H54 (cell line): ENCODE results near the gene TMEM72.

Experiments used
- DNase-seq: peaks from one replicate; pipeline ENCODE4 v3.0.0; 2011; ENCODE audit warnings: low spot score, mixed read lengths; ENCODE audit not compliant: insufficient read length
- FAIRE-seq: peaks from 3 replicates; lab custom pipeline; 2011; peaks lifted over from hg19 to GRCh38; lab: Jason Lieb, UNC
- POLR2A ChIP-seq: IDR thresholded peaks from 2 replicates; pipeline ENCODE4 v1.6.1; 2011; ENCODE audit warnings: low read depth, mild to moderate bottlenecking, low read length

The TMEM72 gene

DNA sequence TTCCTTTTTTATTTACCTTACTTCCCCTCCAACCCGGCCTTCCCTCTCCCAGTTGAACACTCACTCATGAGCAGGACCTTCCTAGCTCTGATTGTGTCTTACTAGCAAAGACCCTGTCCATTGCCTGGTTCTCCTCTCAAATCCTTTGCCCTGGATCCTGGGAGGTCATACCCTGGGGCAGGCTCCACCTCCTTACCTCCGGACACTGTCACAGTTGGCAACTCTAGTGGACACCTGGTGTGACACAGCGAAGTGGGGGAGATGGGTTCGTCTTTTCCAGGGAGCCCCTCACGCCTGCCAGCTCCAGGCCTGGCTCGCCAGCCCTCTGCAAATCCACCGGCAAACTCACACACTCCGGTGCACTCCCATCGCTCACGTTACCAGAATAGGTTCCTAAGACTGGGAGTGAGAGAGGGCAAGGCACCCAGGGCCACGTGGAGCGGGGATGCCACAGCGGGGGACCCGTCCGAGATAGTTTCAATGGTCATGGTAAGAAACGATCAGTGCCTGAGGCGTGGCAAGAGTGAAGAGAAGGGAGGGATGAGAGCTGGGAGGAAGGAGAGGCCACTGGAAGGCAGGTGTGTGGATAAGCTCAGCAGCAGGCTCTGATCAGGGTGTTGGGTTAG, 30.9 kb upstream of the TMEM72 start:
- TF ChIP-seq POLR2A, result no peak
- DNase-seq (no peak), FAIRE-seq (no peak)

DNA sequence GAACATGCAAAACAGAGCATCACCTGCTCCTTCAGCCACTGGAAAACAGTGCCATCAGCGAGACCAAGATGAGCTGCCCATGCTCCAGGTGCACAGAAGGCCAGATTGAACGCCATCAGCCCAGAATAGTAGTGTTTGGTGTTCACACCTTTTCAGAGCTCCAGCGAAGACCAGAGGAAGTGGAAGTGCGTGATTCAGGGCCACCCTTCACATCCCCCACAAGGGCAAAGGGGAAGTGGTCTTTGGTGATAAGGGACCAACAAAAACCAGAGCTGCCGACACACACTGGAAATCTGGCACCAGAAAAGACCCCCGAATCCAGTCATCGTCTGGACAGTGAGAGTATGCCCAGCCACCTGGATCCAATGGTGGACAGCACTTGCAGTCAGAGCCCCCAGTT, 29.5 kb upstream of the TMEM72 start:
- FAIRE-seq (no peak), DNase-seq (no peak)
- TF ChIP-seq POLR2A, result no peak

GRCh38 chr10:44882166-44882720, 28.9 kb upstream of the TMEM72 start:
- TF ChIP-seq POLR2A, result no peak
- no peak for DNase-seq
- FAIRE-seq, result no peak

GRCh38 chr10:44883593-44884331, 27.4 kb upstream of the TMEM72 start:
- FAIRE-seq, result no peak
- no peak for TF ChIP-seq POLR2A
- no peak for DNase-seq

DNA sequence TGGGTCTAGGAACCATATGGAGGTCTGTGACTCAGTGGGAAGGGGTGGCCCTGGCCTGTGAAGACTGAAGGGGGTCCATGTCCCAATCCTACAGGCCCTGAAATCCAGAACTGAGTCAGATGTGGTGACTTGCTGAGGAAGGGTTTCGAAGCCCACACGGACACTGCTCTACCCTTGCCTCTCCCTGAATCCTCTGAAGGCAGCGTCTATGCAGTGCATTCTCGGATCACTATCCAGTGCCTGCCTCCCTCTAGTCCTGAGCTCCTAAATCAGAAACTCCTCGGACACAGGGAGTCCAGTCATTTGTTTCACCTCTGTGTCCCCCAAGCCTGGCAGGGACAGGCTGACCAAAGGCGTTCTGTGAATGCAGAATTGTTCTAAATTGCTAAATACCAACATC, 25.4 kb upstream of the TMEM72 start:
- DNase-seq, result no peak
- TF ChIP-seq POLR2A, result no peak
- no peak for FAIRE-seq

GRCh38 chr10:44886966-44887365, 24.2 kb upstream of the TMEM72 start:
- TF ChIP-seq POLR2A, result no peak
- FAIRE-seq, result no peak
- no peak for DNase-seq

DNA sequence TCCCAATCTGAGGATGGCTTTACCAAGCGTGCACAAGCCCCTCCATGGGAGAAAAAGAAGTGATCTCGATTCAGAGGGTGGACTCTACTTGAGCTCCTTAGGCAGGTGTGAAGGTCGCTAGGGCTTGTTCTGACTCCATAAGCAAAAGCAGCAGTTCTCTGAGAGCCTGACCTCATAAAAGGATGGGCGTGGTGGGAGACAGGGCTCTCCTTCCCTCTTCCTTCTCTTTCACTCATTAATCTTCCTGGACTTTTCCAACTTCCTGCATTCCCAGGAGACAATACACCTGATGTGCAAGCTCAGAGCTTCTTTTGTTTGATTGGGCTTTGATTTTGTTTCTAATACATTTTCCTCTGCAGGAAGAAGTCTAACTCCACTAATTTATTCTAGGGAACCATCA, 22.3 kb upstream of the TMEM72 start:
- TF ChIP-seq POLR2A, result no peak

DNA sequence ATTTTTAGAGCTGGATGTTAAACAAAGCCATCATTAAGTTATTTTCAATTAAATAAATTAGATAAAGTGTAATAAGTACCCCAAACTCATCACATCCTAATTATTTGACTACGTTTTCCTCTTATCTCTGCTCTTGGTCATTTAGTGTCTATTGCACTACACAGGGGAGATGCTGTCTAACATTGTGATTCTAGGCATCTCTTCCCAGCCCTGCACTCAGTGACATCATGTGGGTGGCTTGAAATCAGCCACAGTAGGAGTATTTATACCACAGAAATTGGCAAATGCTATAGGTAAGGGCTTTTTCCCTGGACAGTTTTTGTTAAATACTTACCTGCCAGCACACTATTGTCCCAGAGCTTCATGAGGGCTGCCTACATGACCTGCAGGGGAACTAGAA, 21.3 kb upstream of the TMEM72 start:
- DNase-seq (no peak), FAIRE-seq (no peak)
- TF ChIP-seq POLR2A, result no peak

More for the DNA sequence above, 22.3 kb upstream of the TMEM72 start:
- no peak for FAIRE-seq
- DNase-seq, result no peak

GRCh38 chr10:44890696-44891563, 20.2 kb upstream of the TMEM72 start:
- DNase-seq (no peak), FAIRE-seq (no peak)
- TF ChIP-seq POLR2A, result no peak

GRCh38 chr10:44891721-44892120, 19.4 kb upstream of the TMEM72 start:
- FAIRE-seq, result no peak
- TF ChIP-seq POLR2A, result no peak

GRCh38 chr10:44893604-44894468, 17.3 kb upstream of the TMEM72 start:
- FAIRE-seq, result no peak
- DNase-seq, result no peak
- no peak for TF ChIP-seq POLR2A

More at GRCh38 chr10:44891721-44892120, 19.4 kb upstream of the TMEM72 start:
- no peak for DNase-seq

GRCh38 chr10:44894691-44895090, 16.4 kb upstream of the TMEM72 start:
- FAIRE-seq, result no peak
- DNase-seq, result no peak
- no peak for TF ChIP-seq POLR2A

- no peak for TF ChIP-seq POLR2A
- DNase-seq, result no peak
- no peak for FAIRE-seq
These were observed 15.9 kb upstream of the TMEM72 start for GRCh38 chr10:44895280-44895679.
